ENCODE results near the gene SHD. TPM values are rescaled to one million over a fixed set of nuclear protein-coding genes. Genes with fewer than 3 reads are reported as not detected.

Gene SHD
- total RNA-seq, 1 donor from 2014 or later, result not detected

- H3K27me3 ChIP-seq (ENCODE audit: control insufficient read depth, insufficient read depth, low read length), result peaks cover 36% of the 10 kb centered on the region
- no peak for DNase-seq (ENCODE audit: low read depth)
- no peak for TF ChIP-seq CTCF (IDR thresholded peaks at IDR 0.05; ENCODE audit: insufficient read depth, low read length, poor library complexity, severe bottlenecking)
- H3K36me3 ChIP-seq (ENCODE audit: control insufficient read depth, insufficient read depth, low read length), result no peaks in the 10 kb centered on the region
- H3K4me3 ChIP-seq (ENCODE audit: low read depth, low read length), result no peak overlapping the region
Measured at GRCh38 chr19:4277191-4277696, 1.8 kb upstream of the SHD start.

- no peak overlapping the region for H3K4me3 ChIP-seq (ENCODE audit: low read depth, low read length)
- DNase-seq (ENCODE audit: low read depth), result no peak
- H3K36me3 ChIP-seq (ENCODE audit: control insufficient read depth, insufficient read depth, low read length), result no peaks in the 10 kb centered on the region
- H3K27me3 ChIP-seq (ENCODE audit: control insufficient read depth, insufficient read depth, low read length), result peaks cover 40% of the 10 kb centered on the region
- no peak for TF ChIP-seq CTCF (IDR thresholded peaks at IDR 0.05; ENCODE audit: insufficient read depth, low read length, poor library complexity, severe bottlenecking)
Measured at GRCh38 chr19:4278010-4278409, 1.1 kb upstream of the SHD start.

- no peak for DNase-seq (ENCODE audit: low read depth)
- Histone ChIP-seq H3K27me3 (ENCODE audit: control insufficient read depth, insufficient read depth, low read length) (peaks cover 42% of the 10 kb centered on the region), H3K4me3 (ENCODE audit: low read depth, low read length) (no peak overlapping the region), H3K36me3 (ENCODE audit: control insufficient read depth, insufficient read depth, low read length) (no peaks in the 10 kb centered on the region)
- TF ChIP-seq CTCF (IDR thresholded peaks at IDR 0.05; ENCODE audit: insufficient read depth, low read length, poor library complexity, severe bottlenecking), result no peak
Measured at GRCh38 chr19:4279267-4279529, 132 bp downstream of the SHD start.

- no peak for DNase-seq (ENCODE audit: low read depth)
- Histone ChIP-seq H3K4me3 (ENCODE audit: low read depth, low read length) (no peak overlapping the region), H3K36me3 (ENCODE audit: control insufficient read depth, insufficient read depth, low read length) (no peaks in the 10 kb centered on the region), H3K27me3 (ENCODE audit: control insufficient read depth, insufficient read depth, low read length) (peaks cover 45% of the 10 kb centered on the region)
- TF ChIP-seq CTCF (IDR thresholded peaks at IDR 0.05; ENCODE audit: insufficient read depth, low read length, poor library complexity, severe bottlenecking), result no peak
Measured at GRCh38 chr19:4279530-4280422, 710 bp downstream of the SHD start.

- H3K4me3 ChIP-seq (ENCODE audit: low read depth, low read length), result no peak overlapping the region
- no peak for TF ChIP-seq CTCF (IDR thresholded peaks at IDR 0.05; ENCODE audit: insufficient read depth, low read length, poor library complexity, severe bottlenecking)
- H3K36me3 ChIP-seq (ENCODE audit: control insufficient read depth, insufficient read depth, low read length), result no peaks in the 10 kb centered on the region
- H3K27me3 ChIP-seq (ENCODE audit: control insufficient read depth, insufficient read depth, low read length), result peaks cover 33% of the 10 kb centered on the region
- no peak for DNase-seq (ENCODE audit: low read depth)
Measured at GRCh38 chr19:4284176-4284958, 5.3 kb downstream of the SHD start.
